Dedifferentiated amniotic fluid mesenchymal stem cell (primary cell): ENCODE results near the gene P2RY8.
"Not testable (repeated sequence)": the region's sequence is repeated elsewhere in the genome, so short reads cannot be mapped to it uniquely, and the experiment has no call there.

ENCODE experiments used
- DNase-seq: peaks from one replicate; pipeline ENCODE4 v3.0.0-alpha.2; 2016; ENCODE audit errors: extremely low spot score

Gene P2RY8

GRCh38 chrX:1464971-1465285, 72.1 kb downstream of the P2RY8 start:
- no peak for DNase-seq

DNA sequence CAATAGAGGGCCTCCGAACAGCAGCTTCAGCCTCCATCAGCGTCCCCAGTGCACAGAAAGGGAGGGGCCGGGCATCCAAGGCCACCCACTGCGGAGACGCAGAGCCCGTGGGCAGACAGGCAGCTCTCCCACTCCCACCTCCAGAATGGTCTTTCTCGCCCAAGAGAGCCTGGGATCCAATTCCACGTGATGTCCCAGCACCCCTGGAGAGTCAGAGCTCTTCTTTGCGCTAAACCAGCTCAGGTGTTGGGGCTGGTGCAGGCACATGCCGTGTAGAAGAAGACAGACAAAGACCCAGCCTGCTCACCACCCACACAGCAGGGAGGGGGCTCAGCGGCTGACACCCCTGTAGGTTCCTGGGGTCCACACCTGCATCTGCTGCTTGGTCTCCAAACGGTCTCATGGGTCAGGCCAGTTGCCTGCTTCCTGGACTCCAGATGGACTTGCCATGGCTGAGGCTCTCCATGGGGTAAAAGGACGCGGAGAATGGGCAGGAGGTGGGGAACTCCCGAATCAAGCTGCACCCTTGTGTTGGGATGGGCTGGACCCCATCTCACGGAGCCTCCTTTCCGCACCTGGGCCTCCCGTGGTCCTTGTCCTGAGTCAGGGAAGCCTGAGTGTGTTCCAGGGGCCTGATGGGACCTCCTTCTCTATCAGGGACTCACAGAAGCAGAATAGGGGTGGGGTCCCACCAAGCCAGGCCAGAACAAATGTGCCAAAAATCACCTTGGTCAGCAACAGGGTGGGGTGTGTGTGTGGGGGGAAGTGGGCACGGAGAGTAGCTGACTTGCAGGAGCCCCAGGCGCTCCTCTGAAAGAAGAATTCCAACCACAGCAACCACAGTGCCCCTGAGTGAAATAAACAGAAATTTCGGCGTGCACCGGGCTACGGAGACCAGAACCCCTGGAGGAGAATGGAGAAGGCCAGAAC, 72.7 kb downstream of the P2RY8 start:
- DNase-seq: no peak

GRCh38 chrX:1463581-1463980, 73.4 kb downstream of the P2RY8 start:
- DNase-seq: no peak

- no peak for DNase-seq
These were observed 74.3 kb downstream of the P2RY8 start for GRCh38 chrX:1462596-1463251.

- no peak for DNase-seq
These were observed 74.9 kb downstream of the P2RY8 start for GRCh38 chrX:1462110-1462509.

DNA sequence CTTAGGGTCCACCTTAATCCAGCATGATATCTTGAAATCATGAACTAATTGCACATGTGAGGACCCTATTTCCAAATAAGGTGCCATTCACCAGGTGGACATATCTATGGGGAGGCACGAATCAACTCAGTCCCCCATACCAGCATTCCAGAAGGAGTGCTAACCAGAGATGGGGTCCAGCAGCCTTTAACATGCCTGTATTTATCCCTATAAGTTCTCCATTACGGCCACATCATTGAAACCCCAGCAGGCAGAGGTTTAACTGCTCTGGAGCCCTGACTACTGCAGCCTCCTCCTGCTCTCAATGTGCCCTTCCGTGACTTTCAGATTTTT, 81.1 kb downstream of the P2RY8 start:
- DNase-seq: no peak

DNA sequence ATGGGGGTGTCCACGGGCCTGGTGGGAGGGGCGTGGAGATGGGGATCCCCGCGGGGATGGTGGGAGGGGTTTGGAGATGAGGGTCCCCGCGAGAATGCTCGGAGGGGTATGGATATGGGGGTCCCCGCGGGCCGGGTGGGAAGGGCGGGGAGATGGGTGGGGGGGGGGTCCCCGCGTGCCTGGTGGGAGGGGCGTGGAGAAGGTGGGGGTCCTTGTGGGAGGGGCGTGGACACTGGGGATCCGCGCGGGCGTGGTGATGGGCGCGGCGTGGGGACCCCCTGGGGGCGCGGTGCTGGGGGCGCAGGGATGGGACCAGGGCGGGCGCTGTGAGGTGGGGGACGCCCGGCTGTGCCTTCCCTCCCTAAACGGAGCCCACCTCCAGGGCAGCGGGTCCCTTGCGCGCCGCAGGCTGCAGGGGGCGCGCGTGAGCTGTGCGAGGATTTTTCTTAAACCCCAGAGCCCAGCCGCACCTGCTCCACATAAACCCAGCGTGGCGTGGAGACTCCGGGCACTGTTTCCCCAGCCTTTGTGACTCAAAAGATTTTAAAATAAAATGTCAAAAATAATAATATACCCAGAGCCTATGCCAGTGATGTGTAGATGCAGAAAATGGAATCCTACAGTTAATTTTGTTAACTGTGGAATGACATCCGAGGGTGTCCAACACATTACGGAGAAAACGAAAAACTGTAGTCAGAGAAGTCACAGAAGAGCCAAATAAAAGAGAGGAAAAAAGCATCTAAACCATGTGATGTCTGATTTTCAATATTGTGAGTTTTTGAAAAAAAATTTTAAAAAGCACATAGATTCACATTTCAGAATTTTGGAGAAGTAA, 82.8 kb downstream of the P2RY8 start:
- DNase-seq: peak; percentile 68

GRCh38 chrX:1453395-1453783, 83.6 kb downstream of the P2RY8 start:
- DNase-seq: no peak

DNA sequence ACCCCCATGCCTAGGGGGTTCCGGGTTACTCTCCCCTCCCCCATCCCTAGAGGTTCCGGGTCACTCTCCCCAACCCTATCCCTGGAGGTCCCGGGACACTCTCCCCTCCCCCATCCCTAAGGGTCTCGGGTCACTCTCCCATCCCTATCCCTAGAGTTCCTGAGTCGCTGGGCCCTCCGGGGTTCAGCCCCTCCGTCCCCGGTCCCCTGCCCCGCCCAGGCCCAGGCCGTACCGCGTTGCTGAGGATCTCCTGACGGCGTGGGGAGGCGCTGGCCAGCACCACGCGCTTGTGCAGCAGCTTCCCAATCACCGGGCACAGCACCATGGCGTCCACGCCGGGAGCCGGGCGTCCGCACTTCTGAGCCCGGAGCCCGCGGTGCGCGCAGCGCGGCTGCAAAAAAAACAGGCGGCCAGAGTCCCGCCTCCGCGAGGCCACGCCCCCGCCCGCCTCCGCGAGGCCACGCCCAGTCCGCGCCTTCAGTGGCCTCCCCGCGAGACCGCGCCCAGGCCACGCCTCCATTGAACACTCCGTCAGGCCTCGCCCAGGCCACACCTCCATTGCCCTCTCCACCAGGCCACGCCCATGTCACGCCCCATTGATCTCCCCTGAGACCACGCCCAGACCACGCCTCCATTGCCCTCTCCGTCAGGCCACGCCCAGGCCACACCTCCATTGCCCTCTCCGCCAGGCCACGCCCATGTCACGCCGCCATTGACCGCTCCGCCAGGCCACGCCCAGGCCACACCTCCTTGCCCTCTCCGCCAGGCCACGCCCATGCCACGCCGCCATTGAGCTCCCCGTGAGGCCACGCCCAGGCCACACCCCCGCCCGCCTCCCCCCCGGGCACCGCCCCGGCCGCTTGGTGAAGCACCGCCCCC, 84.2 kb downstream of the P2RY8 start, which contains the start of gene ASMTL:
Gene ASMTL, minus strand, starts transcription at position 394 of the 879 bp plus-strand sequence. Its CDS starts 69 bp downstream, at position 325.
- DNase-seq: peak; percentile 98

- no peak for DNase-seq
These were observed 85.1 kb downstream of the P2RY8 start for GRCh38 chrX:1451661-1452515.

- DNase-seq: no peak
These were observed 85.7 kb downstream of the P2RY8 start for GRCh38 chrX:1451251-1451660.

GRCh38 chrX:1450361-1451161, 86.4 kb downstream of the P2RY8 start:
- no peak for DNase-seq

GRCh38 chrX:1449823-1450149, 87.2 kb downstream of the P2RY8 start:
- no peak for DNase-seq

- DNase-seq: no peak
These were observed 87.8 kb downstream of the P2RY8 start for GRCh38 chrX:1449036-1449822.

GRCh38 chrX:1448573-1449001, 88.4 kb downstream of the P2RY8 start:
- not testable (repeated sequence) for DNase-seq

DNA sequence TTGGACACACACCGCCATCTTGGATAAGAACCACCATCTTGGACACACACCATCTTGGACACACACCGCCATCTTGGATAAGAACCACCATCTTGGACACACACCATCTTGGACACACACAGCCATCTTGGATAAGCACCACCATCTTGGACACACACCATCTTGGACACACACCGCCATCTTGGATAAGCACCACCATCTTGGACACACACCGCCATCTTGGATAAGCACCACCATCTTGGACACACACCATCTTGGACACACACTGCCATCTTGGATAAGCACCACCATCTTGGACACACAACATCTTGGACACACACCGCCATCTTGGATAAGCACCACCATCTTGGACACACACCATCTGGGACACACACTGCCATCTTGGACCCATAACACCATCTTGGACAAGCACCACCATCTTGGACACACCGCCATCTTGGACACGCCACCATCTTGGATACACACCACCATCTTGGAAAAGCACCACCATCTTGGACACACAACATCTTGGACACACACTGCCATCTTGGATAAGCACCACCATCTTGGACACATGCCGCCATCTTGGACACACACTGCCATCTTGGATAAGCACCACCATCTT, 88.9 kb downstream of the P2RY8 start:
- not testable (repeated sequence) for DNase-seq

DNA sequence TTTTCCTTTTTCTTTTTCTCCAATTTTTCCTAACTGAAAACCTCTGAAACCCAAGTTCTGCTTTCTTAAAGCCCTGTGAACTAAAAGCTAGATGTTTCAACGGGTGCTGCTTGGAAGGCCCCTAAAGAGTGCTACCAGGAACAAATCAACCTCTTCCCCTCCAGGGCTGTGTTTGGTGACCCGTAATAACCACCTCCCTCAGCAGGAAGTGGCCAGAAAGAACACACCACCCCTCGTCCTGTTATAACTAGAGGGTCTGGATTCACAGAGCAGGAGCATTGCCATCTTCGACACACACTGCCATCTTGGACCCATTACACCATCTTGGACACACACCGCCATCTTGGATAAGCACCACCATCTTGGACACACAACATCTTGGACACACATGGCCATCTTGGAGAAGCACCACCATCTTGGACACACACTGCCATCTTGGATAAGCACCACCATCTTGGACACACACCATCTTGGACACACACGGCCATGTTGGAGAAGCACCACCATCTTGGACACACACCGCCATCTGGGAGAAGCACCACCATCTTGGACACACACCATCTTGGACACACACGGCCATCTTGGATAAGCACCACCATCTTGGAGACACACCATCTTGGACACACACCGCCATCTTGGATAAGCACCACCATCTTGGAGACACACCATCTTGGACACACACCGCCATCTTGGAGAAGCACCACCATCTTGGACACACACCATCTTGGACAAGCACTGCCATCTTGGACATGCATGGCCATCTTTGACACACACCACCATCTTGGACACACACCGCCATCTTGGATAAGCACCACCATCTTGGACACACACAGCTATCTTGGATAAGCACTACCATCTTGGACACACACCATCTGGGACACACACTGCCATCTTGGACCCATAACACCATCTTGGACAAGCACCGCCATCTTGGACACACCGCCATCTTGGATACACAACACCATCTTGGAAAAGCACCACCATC, 89.7 kb downstream of the P2RY8 start:
- DNase-seq: not testable (repeated sequence)
